ENCODE data around the gene GALNT16. TPM values are rescaled to one million over a fixed set of nuclear protein-coding genes. Genes with fewer than 3 reads are reported as not detected.

The GALNT16 gene
- total RNA-seq, 3 donors from 2014 or later, result 0.87 to 6.4 (median 1.8) TPM

DNA sequence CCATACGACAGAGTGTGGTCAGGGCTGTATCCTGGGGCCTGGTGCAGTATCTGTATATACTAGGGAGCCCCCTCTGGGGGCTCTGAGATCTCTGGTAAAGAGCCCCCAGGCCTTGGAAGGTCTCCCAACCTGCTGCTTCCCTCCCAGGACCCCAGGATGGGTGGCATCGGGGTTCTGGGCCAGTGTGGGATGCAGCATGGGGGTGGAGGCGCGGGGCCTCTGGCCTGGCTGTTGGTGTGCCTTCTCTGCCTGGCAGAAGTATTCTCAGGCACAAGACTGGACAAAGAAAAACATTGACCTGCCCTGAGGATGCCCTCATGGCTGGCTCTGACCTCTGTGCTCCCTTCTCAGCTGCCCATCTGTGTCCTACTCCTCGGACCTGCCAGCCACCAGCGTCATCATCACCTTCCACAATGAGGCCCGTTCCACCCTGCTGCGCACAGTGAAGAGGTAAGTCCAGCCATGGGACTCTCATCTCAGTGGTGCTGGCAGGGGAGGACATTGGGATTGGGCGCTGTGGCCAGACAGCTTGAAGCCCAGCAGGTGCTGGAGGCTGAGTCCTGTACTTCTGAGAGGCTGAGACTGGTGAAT is 64.5 kb downstream of the GALNT16 start:
- no peak overlapping the region for H3K4me3 ChIP-seq
- H3K4me1 ChIP-seq (ENCODE audit: low read depth), result no peaks in the 10 kb centered on the region
- intact Hi-C loops (cut with DNase I, micrococcal nuclease), result no loop called here
- H3K9me3 ChIP-seq, result no peaks in the 10 kb centered on the region
- ATAC-seq (no peak), DNase-seq (no peak)
- TF ChIP-seq, protein P1, sequence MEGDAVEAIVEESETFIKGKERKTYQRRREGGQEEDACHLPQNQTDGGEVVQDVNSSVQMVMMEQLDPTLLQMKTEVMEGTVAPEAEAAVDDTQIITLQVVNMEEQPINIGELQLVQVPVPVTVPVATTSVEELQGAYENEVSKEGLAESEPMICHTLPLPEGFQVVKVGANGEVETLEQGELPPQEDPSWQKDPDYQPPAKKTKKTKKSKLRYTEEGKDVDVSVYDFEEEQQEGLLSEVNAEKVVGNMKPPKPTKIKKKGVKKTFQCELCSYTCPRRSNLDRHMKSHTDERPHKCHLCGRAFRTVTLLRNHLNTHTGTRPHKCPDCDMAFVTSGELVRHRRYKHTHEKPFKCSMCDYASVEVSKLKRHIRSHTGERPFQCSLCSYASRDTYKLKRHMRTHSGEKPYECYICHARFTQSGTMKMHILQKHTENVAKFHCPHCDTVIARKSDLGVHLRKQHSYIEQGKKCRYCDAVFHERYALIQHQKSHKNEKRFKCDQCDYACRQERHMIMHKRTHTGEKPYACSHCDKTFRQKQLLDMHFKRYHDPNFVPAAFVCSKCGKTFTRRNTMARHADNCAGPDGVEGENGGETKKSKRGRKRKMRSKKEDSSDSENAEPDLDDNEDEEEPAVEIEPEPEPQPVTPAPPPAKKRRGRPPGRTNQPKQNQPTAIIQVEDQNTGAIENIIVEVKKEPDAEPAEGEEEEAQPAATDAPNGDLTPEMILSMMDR (IDR thresholded peaks at IDR 0.05), result no peak
- H3K36me3 ChIP-seq (ENCODE audit: low read depth), result no peaks in the 10 kb centered on the region

DNA sequence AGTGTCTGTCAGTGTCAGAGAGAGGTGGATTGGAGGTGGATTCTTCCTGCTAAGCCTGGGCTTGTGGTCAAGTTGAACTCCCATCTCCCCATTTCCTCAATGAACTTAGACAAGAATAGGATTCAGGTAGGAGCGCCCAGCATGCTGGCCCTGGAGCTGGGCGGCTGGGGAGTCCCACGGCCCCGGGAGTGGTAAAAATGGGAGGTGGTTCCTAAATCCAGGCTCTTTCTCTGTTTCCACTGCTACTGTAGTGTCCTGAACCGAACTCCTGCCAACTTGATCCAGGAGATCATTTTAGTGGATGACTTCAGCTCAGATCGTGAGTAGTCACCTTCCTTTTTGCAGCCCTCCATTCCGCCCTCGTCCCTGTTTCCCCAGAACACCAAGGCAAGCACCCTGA is 65.1 kb downstream of the GALNT16 start:
- intact Hi-C loops (cut with DNase I, micrococcal nuclease), result no loop called here
- H3K4me3 ChIP-seq, result no peak overlapping the region
- no peaks in the 10 kb centered on the region for H3K9me3 ChIP-seq
- H3K36me3 ChIP-seq (ENCODE audit: low read depth), result no peaks in the 10 kb centered on the region
- ATAC-seq (no peak), DNase-seq (no peak)
- H3K4me1 ChIP-seq (ENCODE audit: low read depth), result no peaks in the 10 kb centered on the region
- TF ChIP-seq, protein P1 (IDR thresholded peaks at IDR 0.05), result no peak

DNA sequence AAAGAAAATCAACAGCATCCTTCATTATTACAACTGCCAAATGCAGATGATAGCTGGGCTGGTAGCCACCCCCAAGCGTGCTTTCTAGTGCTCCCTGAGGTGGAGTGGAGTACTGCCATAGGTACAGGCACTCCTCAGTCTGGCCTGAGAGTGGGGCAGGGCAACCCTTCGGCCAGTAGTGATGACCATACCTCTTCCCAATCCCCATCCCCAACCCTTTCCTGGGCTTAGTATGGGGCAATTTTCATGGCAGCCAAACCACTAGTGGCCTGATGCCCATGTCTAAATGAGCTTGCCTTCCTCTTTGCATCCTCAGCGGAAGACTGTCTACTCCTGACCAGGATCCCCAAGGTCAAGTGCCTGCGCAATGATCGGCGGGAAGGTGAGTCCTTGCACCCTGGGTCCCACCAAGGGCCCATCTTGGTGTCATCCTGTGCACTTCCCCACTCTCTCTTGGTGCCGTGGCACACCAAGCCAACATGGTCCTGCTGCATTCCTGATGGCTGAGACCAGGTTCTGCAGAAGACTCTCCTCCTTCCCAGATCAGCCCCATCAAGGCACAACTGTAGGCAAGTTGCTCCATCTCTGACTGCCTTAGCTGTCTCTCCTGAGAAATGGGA is 65.8 kb downstream of the GALNT16 start:
- Histone ChIP-seq H3K9me3 (no peaks in the 10 kb centered on the region), H3K4me3 (no peak overlapping the region), H3K4me1 (ENCODE audit: low read depth) (no peaks in the 10 kb centered on the region), H3K36me3 (ENCODE audit: low read depth) (no peaks in the 10 kb centered on the region)
- TF ChIP-seq, protein P1 (IDR thresholded peaks at IDR 0.05), result no peak
- ATAC-seq (no peak), DNase-seq (no peak)
- intact Hi-C loops (cut with DNase I, micrococcal nuclease), result no loop called here

DNA sequence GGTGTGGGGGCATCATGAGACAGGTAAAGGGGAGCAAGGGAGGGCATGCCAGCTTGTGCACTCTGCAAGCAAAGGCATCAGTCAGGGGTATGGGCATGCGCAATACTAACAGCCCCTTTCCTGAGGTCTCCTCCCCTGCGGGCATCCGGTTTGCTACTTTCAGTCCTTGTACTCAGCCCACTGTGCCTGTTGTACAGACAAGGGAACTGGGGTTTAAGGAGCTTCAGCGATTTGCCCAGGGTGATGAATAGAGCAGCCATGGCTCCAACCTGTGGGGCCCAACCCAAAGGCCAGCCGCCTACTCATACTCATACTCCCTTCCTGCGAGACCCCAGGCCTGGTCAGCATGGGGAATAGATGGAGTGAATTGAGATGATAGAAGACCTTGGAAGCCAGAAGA is 66.7 kb downstream of the GALNT16 start:
- ATAC-seq (no peak), DNase-seq (no peak)
- Histone ChIP-seq H3K9me3 (no peaks in the 10 kb centered on the region), H3K4me3 (no peak overlapping the region), H3K36me3 (ENCODE audit: low read depth) (no peaks in the 10 kb centered on the region), H3K4me1 (ENCODE audit: low read depth) (no peaks in the 10 kb centered on the region)
- intact Hi-C loops (cut with DNase I, micrococcal nuclease), result no loop called here
- TF ChIP-seq, protein P1 (IDR thresholded peaks at IDR 0.05), result no peak

DNA sequence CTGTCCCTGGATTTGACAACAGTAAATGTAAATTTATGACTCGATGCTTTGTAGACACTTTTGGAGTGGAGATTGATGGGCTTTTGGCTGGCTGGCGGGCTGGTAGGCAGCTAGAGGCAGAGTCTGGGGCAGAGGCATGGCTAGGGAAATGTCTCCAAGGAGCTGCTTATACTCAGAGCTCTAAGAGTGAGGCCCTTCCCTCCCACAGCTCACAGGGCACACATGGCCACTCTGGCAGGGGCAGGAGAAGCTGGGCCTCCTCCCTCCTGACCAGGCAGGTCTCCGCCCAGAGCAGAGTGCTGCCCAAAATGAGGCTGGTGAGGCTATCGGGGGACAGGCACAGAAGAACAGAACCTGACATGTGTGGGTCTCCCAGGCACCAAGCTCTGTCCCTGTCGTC is 67.5 kb downstream of the GALNT16 start:
- no peaks in the 10 kb centered on the region for H3K9me3 ChIP-seq
- intact Hi-C loops (cut with DNase I, micrococcal nuclease), result no loop called here
- TF ChIP-seq, protein P1 (IDR thresholded peaks at IDR 0.05), result no peak
- ATAC-seq (no peak), DNase-seq (no peak)
- no peaks in the 10 kb centered on the region for H3K4me1 ChIP-seq (ENCODE audit: low read depth)
- no peak overlapping the region for H3K4me3 ChIP-seq
- no peaks in the 10 kb centered on the region for H3K36me3 ChIP-seq (ENCODE audit: low read depth)
